ENCODE results near the gene CFAP68. TPM values are rescaled to one million over a fixed set of nuclear protein-coding genes. Genes with fewer than 3 reads are reported as not detected.

The CFAP68 gene
- total and polyA plus RNA-seq, 2 of the 8 experiments (the other 6 are each of a cell fraction or from before 2014, with no cell fraction given), result 21.4 to 43.1 TPM

DNA sequence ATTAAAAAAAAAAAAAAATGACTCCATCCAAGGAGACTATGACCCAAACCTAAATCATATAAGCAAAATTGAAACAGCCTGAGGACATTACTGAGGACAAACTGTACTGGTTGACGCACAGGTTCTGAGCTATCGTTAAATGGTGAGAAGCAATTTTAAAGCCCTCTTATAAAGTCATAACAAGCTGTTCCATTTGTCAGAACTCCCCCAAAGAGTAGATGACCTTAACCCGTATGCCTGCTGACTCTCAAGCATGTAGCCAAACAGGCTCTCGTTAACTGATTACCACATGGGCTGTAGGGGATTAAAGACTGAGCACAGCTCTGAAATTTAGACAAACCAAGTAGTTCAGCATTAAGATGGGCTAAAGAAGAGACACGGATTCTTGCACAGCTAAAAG, 30.0 kb downstream of the CFAP68 start:
- Histone ChIP-seq H3K14ac (ENCODE audit: insufficient read length) (no peak overlapping the region), H3K79me2 (ENCODE audit: control insufficient read depth in 1 of 2, insufficient read depth in 2 of 2, low read length in 2 of 2) (no peaks in the 10 kb centered on the region), H3K23ac (ENCODE audit: insufficient read length) (no peak overlapping the region), H2AK5ac (ENCODE audit: low read depth, low read length) (no peak overlapping the region), H2BK15ac (ENCODE audit: low read length) (no peak overlapping the region), H4K20me1 (replicated peaks in 1 of 2; ENCODE audit: control insufficient read depth in 1 of 2, insufficient read depth in 2 of 2, low read length in 2 of 2) (no peaks in the 10 kb centered on the region), H3K9ac (replicated peaks in 1 of 4; ENCODE audit: extremely low read depth in 1 of 4, low read depth in 3 of 4, low read length in 3 of 4) (no peak overlapping the region), H3K4ac (replicated peaks; ENCODE audit: insufficient read length, low read depth, low read length) (no peak overlapping the region), H2BK5ac (ENCODE audit: low read depth, low read length) (no peak overlapping the region), H3K4me2 (ENCODE audit: insufficient read depth in 1 of 2, low read depth in 2 of 2, low read length in 2 of 2) (no peak overlapping the region), H2BK20ac (ENCODE audit: low read length) (no peak overlapping the region), H3K4me3 (ENCODE audit: extremely low read depth in 1 of 4, insufficient read depth in 2 of 4, low read depth in 3 of 4, low read length in 4 of 4) (no peak overlapping the region), H4K5ac (ENCODE audit: insufficient read length, low read depth, low read length) (no peak overlapping the region), H3K56ac (replicated peaks; ENCODE audit: insufficient read length, low read depth, low read length) (no peak overlapping the region), H3K27ac (ENCODE audit: low read depth, low read length) (no peak overlapping the region), H4K8ac (ENCODE audit: extremely low read depth, insufficient read depth, low read length) (no peak overlapping the region), H3K36me3 (ENCODE audit: control insufficient read depth in 2 of 4, insufficient read depth in 4 of 4, low read length in 3 of 4) (no peaks in the 10 kb centered on the region), H2BK12ac (ENCODE audit: low read depth, low read length) (no peak overlapping the region), H2AFZ (ENCODE audit: low read length) (no peak overlapping the region), H3K9me3 (ENCODE audit: insufficient read depth in 2 of 2, low read depth in 1 of 2, low read length in 1 of 2) (no peaks in the 10 kb centered on the region), H4K91ac (replicated peaks; ENCODE audit: insufficient read length, low read length) (no peak overlapping the region), H3K18ac (ENCODE audit: extremely low read depth, low read length) (no peak overlapping the region), H3K4me1 (replicated peaks in 1 of 4; ENCODE audit: control insufficient read depth in 3 of 4, insufficient read depth in 4 of 4, low read length in 3 of 4) (peaks cover 0 to 15% (median 9%) of the 10 kb centered on the region in 4 experiments), H2BK120ac (replicated peaks; ENCODE audit: low read depth, low read length) (no peak overlapping the region), H3K23me2 (ENCODE audit: low read depth, low read length) (peaks cover 4% of the 10 kb centered on the region; the same call in 1 of the 2 replicates), H3K79me1 (ENCODE audit: low read depth, low read length) (no peaks in the 10 kb centered on the region), H3K27me3 (replicated peaks in 1 of 4; ENCODE audit: control insufficient read depth in 3 of 4, extremely low read depth in 1 of 4, insufficient read depth in 3 of 4, low read length in 3 of 4) (no peaks in the 10 kb centered on the region)
- CTCF ChIA-PET (ENCODE audit: partially characterized antibody), result interaction anchor here (0.6 to 4.8 kb wide), 9 partner anchors 12 to 624 kb away, joined by 3 to 27 read pairs (median 3); no protein-coding TSS in a partner anchor
- TF ChIP-seq CTCF (IDR thresholded peaks at IDR 0.05; ENCODE audit: control extremely low read depth in 1 of 3, insufficient read depth in 1 of 3, low read depth in 1 of 3, low read length in 3 of 3) (no peak), SAP30 (IDR thresholded peaks at IDR 0.05; ENCODE audit: insufficient read depth, insufficient replicate concordance, low read length) (no peak)
- FAIRE-seq (no peak), DNase-seq (ENCODE audit: low read depth in 1 of 2, low spot score in 2 of 2) (no peak)
- 87% methylated on average over 5 of the region's 5 CpGs; no CpG with 5 or more reads in 1 of the 2 experiments for WGBS, 2 experiments (ENCODE audit: extremely low coverage in 1 of 2, insufficient coverage in 1 of 2, insufficient read length in 1 of 2, insufficient replicate concordance in 2 of 2, low coverage in 1 of 2, low lambda C conversion rate in 2 of 2, missing lambda C conversion rate in 1 of 2)
- POLR2A ChIA-PET (ENCODE audit: partially characterized antibody), result interaction anchor here (0.6 kb wide), 1 partner anchor 71 kb away, joined by 3 read pairs; no protein-coding TSS in a partner anchor
